Transverse colon (tissue), 4 donors: ENCODE data around the gene PUDP. TPM values are rescaled to one million over a fixed set of nuclear protein-coding genes. Genes with fewer than 3 reads are reported as not detected.

ENCODE experiments used
- DNase-seq: peaks from one replicate; pipeline ENCODE4 v3.0.0-alpha.2; 2019
- H3K27ac ChIP-seq, 4 donors: fragments of 200-600 bp; sonication (generic); 2 replicates each; pipeline ENCODE4 v1.5.1; 2016 to 2018; ENCODE audit warnings: inconsistent platforms in 4 of 4
- H3K27me3 ChIP-seq: fragments of 200-600 bp; sonication (generic); 2 replicates; pipeline ENCODE4 v1.5.1; 2017; ENCODE audit warnings: inconsistent platforms
- H3K36me3 ChIP-seq, 4 donors: fragments of 200-600 bp; sonication (generic); 2 replicates each; pipeline ENCODE4 v1.5.1; 2017 to 2019; ENCODE audit warnings: inconsistent platforms in 4 of 4
- H3K4me1 ChIP-seq, 4 donors: fragments of 200-600 bp; sonication (generic); 2 replicates each; pipeline ENCODE4 v1.5.1; 2017 to 2020; ENCODE audit warnings: inconsistent platforms in 4 of 4
- H3K4me3 ChIP-seq, 4 donors: fragments of 200-600 bp; sonication (generic); 1 replicate in 1 of 4; 2 replicates in 3 of 4; pipeline versions ENCODE4 v1.5.1 to v1.6.1; 2017 to 2019; ENCODE audit warnings: inconsistent platforms in 4 of 4
- H3K9me3 ChIP-seq, 2 donors: fragments of 200-600 bp; sonication (generic); 2 replicates each; pipeline ENCODE4 v1.5.1; 2017 to 2019; ENCODE audit warnings: inconsistent platforms in 2 of 2
- CTCF ChIP-seq, 5 experiments: fragments of 200-600 bp in 3 of 5; fragments of 450-650 bp in 2 of 5; sonication (generic) in 3 of 5; IDR thresholded peaks; 1 replicate in 2 of 5; 2 replicates in 3 of 5; pipeline ENCODE4 v1.5.1; 2016 to 2017; ENCODE audit warnings: antibody characterized with exemption in 5 of 5, inconsistent platforms in 3 of 5, mild to moderate bottlenecking in 2 of 5, moderate library complexity in 1 of 5
- EP300 ChIP-seq: sonication (generic); formaldehyde crosslinking; IDR thresholded peaks from one replicate; pipeline ENCODE4 v1.6.1; 2017; ENCODE audit warnings: antibody characterized with exemption, low read depth
- POLR2A ChIP-seq: fragments of 450-650 bp; IDR thresholded peaks from one replicate; pipeline ENCODE4 v1.6.1; 2016; ENCODE audit warnings: antibody characterized with exemption, mild to moderate bottlenecking, moderate library complexity
- POLR2AphosphoS5 ChIP-seq, 3 donors: sonication (generic); formaldehyde crosslinking; IDR thresholded peaks; one replicate each; pipeline ENCODE4 v1.6.1; 2016; ENCODE audit warnings: antibody characterized with exemption in 3 of 3
- WGBS, 2 donors: methylation state at CpG; one replicate each; pipeline ENCODE4 v1.1.5; 2018; ENCODE audit warnings: low coverage in 1 of 2; 5-methylcytosine and 5-hydroxymethylcytosine counted together
- in situ Hi-C, 4 donors: fragments of 200-750 bp; cut with MboI; loops; one replicate each; pipeline versions ENCODE4 v1.15.0 to v1.15.1; 2017; ENCODE audit warnings: low sequenced_read_pairs in 3 of 4, low pct_ligation_motif_present in 1 of 4, low pct_unique_long_range_greater_than_20kb in 1 of 4
- intact Hi-C: fragments of 100-400 bp; cut with DNase I; formaldehyde crosslinking; loops from one replicate; pipeline ENCODE4 v1.15.1; 2023; ENCODE audit warnings: low total_unique reads
- total RNA-seq, 4 donors: library from RNA; depleted of rRNA; stranded (reverse); fragments of >200 nt; gene quantifications; one replicate each; pipeline ENCODE4 v1.1.0, GENCODE V29; 2016

Gene PUDP
- total RNA-seq, 4 donors from 2014 or later, result 3.7 to 31.9 (median 23.3) TPM

- DNase-seq, result no peak
- Histone ChIP-seq H3K4me1 (peaks cover 11 to 28% (median 19%) of the 10 kb centered on the region in 4 donors), H3K9me3 (no peaks in the 10 kb centered on the region), H3K27me3 (no peaks in the 10 kb centered on the region), H3K27ac (no peak overlapping the region), H3K4me3 (no peak overlapping the region), H3K36me3 (no peaks in the 10 kb centered on the region)
- WGBS, 2 donors, result 95 to 100% methylated on average over 3 to 7 of the region's 7 CpGs
- in situ Hi-C loops (no loop called here), intact Hi-C loops (no loop called here)
- no peak for TF ChIP-seq POLR2AphosphoS5 (IDR thresholded peaks at IDR 0.05)
- TF ChIP-seq CTCF (IDR thresholded peaks at IDR 0.05), result no peak
- TF ChIP-seq EP300, result no peak
- no peak for TF ChIP-seq POLR2A
Measured at GRCh38 chrX:7112071-7112470, 35.9 kb downstream of the PUDP start.

GRCh38 chrX:7111518-7111917, 36.4 kb downstream of the PUDP start:
- Histone ChIP-seq H3K4me1 (peaks cover 11 to 28% (median 19%) of the 10 kb centered on the region in 4 donors), H3K27me3 (no peaks in the 10 kb centered on the region), H3K36me3 (no peaks in the 10 kb centered on the region), H3K27ac (no peak overlapping the region), H3K4me3 (no peak overlapping the region), H3K9me3 (no peaks in the 10 kb centered on the region)
- intact Hi-C loops (no loop called here), in situ Hi-C loops (no loop called here)
- 95% methylated on average over 6 of the region's 6 CpGs; no CpG with 5 or more reads in 1 of the 2 donors for WGBS, 2 donors
- no peak for DNase-seq
- no peak for TF ChIP-seq CTCF (IDR thresholded peaks at IDR 0.05)
- TF ChIP-seq POLR2AphosphoS5 (IDR thresholded peaks at IDR 0.05), result no peak
- TF ChIP-seq EP300, result no peak
- TF ChIP-seq POLR2A, result no peak

GRCh38 chrX:7110821-7111276, 37.1 kb downstream of the PUDP start:
- Histone ChIP-seq H3K4me1 (peaks cover 11 to 28% (median 19%) of the 10 kb centered on the region in 4 donors), H3K4me3 (no peak overlapping the region), H3K27me3 (no peaks in the 10 kb centered on the region), H3K36me3 (no peaks in the 10 kb centered on the region), H3K9me3 (no peaks in the 10 kb centered on the region), H3K27ac (peak overlapping the region in 2 of 4 donors; percentile 50 to 60)
- in situ Hi-C loops (no loop called here), intact Hi-C loops (no loop called here)
- TF ChIP-seq CTCF (IDR thresholded peaks at IDR 0.05) (no peak), POLR2A (no peak), EP300 (no peak), POLR2AphosphoS5 (IDR thresholded peaks at IDR 0.05) (no peak)
- 66% methylated on average over 5 of the region's 5 CpGs; no CpG with 5 or more reads in 1 of the 2 donors for WGBS, 2 donors
- DNase-seq, result no peak

- in situ Hi-C loops (no loop called here), intact Hi-C loops (no loop called here)
- no peaks in the 10 kb centered on the region for H3K9me3 ChIP-seq
- H3K27ac ChIP-seq, result peak overlapping the region; percentile 36 to 60 (median 51)
- DNase-seq, result no peak
- H3K4me3 ChIP-seq, result no peak overlapping the region
- no peaks in the 10 kb centered on the region for H3K36me3 ChIP-seq
- TF ChIP-seq POLR2AphosphoS5 (IDR thresholded peaks at IDR 0.05) (no peak), CTCF (IDR thresholded peaks at IDR 0.05) (no peak), EP300 (no peak), POLR2A (no peak)
- 65 to 73% methylated on average over 4 to 12 of the region's 12 CpGs for whole genome bisulfite sequencing, 2 donors
- H3K4me1 ChIP-seq, result peaks cover 11 to 28% (median 19%) of the 10 kb centered on the region in 4 donors
- H3K27me3 ChIP-seq, result no peaks in the 10 kb centered on the region
Measured at GRCh38 chrX:7109838-7110793, 37.8 kb downstream of the PUDP start.
